ENCODE results near the gene IRS2.
"Not testable (repeated sequence)": the region's sequence is repeated elsewhere in the genome, so short reads cannot be mapped to it uniquely, and the experiment has no call there.

The IRS2 gene

GRCh38 chr13:109786457-109787134, at the start of gene IRS2:
TSS of gene IRS2 (minus strand) at chr13:109786583. CDS start at chr13:109786053, 530 bp downstream.
- DNase-seq: peak; percentile 95

- no peak for DNase-seq
Observed at GRCh38 chr13:109834973-109835720, 48.8 kb upstream of the IRS2 start.

DNA sequence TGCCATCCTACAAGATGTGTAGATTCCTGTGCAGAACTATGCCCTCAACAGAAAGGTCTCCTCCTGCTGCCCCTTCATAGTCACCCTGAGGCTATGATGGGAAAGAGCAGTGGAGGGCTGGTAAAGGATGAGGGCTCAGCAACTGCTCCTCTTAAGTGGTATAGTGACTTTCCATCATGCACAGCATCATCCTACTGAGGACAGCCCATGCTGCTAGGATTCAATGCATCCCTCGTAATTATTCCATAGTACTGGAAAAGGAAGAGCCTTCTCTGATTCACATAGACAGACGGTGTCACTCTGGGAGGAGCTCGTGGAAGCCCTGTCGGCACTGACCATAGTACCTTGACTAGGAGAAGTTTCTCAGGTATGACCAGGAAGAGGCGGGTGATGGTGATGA, 47.6 kb upstream of the IRS2 start:
- no peak for DNase-seq

- DNase-seq: no peak
Observed at GRCh38 chr13:109833071-109833470, 46.7 kb upstream of the IRS2 start.

GRCh38 chr13:109828591-109829316, 42.4 kb upstream of the IRS2 start:
- not testable (repeated sequence) for DNase-seq

DNA sequence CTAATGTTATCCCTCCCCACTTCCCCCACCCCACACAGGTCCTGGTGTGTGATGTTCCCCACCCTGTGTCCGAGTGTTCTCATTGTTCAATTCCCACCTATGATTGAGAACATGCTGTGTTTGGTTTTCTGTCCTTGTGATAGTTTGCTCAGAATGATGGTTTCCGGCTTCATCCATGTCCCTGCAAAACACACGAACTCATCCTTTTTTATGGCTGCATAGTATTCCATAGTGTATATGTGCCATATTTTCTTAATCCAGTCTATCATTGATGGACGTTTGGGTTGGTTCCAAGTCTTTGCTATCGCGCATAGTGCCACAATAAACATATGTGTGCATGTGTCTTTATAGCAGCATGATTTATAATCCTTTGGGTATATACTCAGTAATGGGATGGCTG, 36.8 kb upstream of the IRS2 start:
- DNase-seq: not testable (repeated sequence)

DNA sequence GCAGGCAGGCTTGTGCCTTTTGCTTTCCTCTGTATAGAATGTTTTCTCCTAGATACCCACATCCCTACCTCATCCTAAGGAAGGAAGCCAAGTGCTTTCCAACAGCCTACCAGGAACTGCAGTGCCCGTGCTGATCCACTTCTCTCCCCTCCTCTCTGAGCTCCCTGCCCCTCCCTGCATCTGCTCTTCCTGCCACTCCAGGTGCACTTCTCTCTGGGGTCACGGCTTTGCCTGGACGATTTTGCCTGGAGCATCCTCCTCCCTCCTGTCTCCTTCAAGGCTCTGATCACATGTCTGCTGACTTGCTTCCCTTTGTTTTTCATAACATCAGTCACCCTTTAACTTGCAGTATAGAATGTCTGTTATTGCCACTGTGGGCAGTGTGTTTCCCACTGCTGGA, 34.7 kb upstream of the IRS2 start:
- no peak for DNase-seq

DNA sequence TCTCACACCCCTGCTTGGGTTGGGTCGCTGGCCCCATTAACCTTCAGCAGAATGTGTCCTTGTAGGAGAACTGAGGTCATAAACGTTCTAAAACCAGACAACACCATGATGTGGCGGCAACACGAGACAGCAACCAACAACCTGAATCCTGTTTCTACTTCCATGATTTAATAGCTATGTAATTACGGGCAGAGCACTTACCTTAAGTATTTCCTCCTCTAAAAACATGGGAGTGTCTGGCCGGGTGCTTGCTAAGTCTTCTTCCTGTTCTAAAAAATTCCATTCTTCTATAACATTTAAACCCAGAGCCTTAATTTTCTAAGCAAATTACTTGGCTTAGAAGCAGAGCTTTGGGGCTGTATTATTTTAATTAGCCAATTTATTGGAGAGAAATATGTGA, 33.5 kb upstream of the IRS2 start:
- no peak for DNase-seq

DNA sequence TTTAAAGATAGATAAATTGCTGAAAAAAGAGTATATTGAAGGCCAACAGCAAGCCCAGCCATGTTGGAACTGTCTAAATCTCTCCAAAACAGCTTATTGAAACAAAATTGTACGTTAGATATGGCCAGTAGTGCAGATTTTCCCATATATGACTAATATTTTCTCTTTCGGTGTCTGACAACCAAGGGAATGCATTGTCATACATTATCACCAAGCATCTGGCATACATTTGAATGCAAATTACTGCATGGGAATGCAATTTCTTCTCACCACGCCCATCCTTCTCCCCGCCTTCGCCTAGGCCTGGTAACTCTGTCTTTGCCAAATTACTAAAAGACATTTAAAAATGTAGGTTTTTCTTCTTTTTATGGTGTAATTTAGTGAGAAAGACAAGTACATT, 32.5 kb upstream of the IRS2 start:
- DNase-seq: no peak

GRCh38 chr13:109817591-109818535, 31.5 kb upstream of the IRS2 start:
- no peak for DNase-seq

GRCh38 chr13:109816808-109817203, 30.4 kb upstream of the IRS2 start:
- no peak for DNase-seq

DNA sequence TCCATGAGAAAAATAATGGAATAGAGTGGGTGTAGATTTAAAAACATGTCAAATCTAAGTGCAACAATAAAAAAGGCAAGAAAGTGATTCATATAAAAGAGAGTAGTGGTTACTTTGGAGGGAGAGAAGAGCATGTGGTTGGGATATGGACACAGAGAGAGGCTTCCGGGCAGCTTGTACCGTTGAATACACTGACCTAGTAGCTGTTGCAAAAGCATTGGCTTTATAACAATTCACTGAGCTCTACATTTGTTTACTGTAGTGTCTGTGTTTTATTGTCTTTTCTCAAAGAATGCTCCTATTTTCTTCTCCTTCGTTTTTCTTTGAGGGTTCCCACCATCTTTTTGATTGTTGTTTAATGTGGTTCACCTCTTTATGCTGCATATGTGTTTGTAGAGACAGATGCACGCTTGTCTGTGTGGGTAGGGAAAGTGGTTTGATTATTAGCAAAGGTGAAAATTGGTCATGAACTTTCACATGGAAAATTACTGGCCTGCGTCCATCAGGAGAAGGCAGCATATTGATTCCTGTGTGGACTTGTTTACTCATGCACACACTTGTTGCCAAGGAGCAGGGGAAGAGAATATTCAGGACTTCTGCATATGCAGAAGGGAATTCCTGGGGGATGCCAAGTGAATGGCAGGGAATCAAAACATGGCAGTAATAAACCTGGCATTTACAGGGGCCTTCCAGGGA, 29.9 kb upstream of the IRS2 start:
- no peak for DNase-seq

- DNase-seq: no peak
Observed at GRCh38 chr13:109815651-109816050, 29.3 kb upstream of the IRS2 start.

DNA sequence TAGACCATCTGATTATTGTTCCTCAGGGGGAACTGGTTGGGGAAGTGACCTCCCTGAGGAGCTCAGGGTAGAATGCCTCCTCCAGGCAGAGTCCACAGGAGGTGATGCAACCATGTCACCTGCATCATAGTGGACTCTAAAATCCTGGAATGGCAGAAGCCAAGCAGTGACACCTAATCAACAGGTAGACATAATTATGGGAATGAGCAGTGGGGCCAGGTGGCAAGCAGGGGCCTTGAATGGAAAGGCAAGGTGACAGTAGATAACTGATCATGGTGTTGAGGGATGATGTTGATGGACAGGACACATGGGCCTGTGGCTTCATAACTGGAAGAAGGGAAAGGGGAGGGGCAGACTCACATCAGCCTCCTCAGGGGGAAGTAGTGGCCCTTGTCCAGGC, 27.3 kb upstream of the IRS2 start:
- no peak for DNase-seq

DNA sequence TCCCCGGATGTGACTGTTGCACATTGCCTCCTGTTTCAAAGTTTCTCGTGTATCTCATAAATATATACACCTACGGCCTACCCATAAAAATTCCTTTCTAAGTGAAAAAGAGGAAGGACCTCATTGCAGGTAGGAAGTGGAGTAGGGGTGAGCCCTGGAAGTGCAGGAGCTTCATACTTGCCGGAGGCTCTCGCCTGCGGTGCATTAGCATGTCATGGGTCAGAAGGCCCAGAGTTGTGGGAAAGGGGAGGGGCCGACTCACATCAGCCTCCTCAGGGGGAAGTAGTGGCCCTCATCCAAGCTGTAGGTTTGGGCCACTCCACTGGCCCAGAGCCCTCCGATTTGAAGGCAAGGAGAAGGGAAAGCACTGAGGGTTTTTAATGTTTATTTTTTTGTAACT, 26.0 kb upstream of the IRS2 start:
- no peak for DNase-seq

GRCh38 chr13:109810761-109811510, 24.6 kb upstream of the IRS2 start:
- DNase-seq: no peak

GRCh38 chr13:109809216-109809932, 23.0 kb upstream of the IRS2 start:
- no peak for DNase-seq

DNA sequence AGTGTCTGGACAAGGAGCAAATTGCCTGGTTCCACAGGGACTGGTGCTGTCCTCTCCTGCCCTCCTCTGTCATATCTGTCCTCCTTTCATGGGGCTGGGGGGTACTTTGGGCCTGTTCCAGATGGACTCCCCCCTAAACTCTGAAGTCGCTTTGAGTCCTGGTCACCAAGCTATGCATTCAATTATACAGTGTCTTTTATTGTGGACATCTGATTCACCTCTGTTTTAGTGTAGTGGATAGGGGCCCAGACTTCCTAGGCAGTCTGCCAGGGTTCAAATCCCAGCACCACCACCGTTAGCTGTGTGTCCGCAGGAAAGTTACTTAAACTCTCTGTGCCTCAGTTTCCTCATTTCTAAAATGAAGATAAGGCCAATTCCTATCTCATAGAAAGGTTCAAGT, 21.0 kb upstream of the IRS2 start:
- DNase-seq: no peak

DNA sequence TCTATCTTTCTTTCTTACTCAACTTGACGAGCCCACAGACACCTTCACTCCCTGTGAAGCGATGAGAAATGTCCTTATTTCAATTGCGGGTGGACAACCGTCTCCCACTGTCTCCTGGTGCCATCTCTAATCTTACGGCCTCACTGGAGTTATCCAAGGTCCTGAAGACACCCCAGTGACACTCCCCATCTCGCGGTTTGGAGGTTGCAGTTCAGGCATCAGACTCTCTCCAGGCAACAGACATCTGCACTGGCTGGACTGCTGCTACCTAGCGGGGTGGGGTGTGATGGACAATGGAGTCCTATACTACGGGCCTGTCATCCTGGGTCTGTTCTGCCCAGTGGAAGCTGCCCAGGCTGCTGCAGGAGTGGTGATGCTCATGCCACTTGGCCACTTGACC, 18.3 kb upstream of the IRS2 start:
- no peak for DNase-seq

DNA sequence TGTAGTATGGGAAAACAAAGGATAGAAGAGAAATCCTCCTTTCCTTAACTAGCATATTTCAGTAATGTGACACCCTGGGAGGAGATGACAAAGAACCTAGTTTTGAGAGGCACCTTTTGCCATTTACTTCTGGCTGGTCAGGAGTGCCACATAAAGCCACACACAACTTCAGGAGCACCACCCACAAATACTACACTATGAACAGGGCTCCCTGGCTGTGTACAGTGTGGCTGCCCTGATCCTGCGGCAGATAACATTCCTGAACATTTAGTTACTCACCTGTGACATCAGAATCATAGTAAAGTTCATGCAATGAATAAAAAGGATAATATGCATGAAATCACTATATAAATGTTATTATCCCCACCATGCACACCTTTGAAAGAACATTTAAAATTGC, 17.4 kb upstream of the IRS2 start:
- DNase-seq: no peak

DNA sequence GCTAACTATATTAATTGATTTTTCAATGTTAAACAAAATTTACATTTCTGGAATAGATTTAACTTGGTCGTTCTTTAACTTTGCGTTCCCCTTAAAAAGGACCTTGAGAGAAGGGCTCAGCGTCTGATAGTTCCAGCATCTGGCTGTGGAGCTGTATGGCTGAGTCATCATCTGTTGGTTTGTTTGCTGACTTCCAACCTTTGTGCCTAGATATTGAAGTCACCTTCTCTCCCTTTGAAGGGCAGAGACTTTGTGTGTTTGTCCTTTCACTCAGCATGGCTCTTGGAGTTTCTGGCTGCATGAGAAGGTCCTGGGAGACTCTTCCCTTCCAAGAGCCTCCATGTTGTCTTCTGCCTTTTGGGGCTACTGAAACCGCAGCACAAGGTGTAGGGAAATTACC, 16.6 kb upstream of the IRS2 start:
- no peak for DNase-seq

Data from CD4-positive, alpha-beta T cell treated with Interleukin-15 for 1 hour (primary cell).